ENCODE data around the gene GRM8.

GRCh38 chr7:127250312-127251035, 2.3 kb downstream of the GRM8 start:
- TF ChIP-seq CTCF (conservative IDR thresholded peaks at IDR 0.05; ENCODE audit: low read depth, low read length) (no peak), EZH2 (IDR thresholded peaks at IDR 0.05; ENCODE audit: low read length, unreplicated experiment) (no peak)

All from PC-3 (cell line).